GM23248 (cell line): ENCODE results near the gene GPR89B.

Experiments
- EZH2 ChIP-seq: fragments of 200-600 bp; sonication (generic); IDR thresholded peaks from 2 replicates; pipeline ENCODE4 v1.6.1; 2018; ENCODE audit warnings: antibody characterized with exemption, mild to moderate bottlenecking; ENCODE audit not compliant: insufficient read depth, poor library complexity, severe bottlenecking
- EZH2phosphoT487 ChIP-seq: fragments of 200-600 bp; sonication (generic); IDR thresholded peaks from 2 replicates; pipeline ENCODE4 v1.6.1; 2018; ENCODE audit warnings: antibody characterized with exemption, moderate library complexity, mild to moderate bottlenecking, low read depth; ENCODE audit not compliant: insufficient read depth

DNA sequence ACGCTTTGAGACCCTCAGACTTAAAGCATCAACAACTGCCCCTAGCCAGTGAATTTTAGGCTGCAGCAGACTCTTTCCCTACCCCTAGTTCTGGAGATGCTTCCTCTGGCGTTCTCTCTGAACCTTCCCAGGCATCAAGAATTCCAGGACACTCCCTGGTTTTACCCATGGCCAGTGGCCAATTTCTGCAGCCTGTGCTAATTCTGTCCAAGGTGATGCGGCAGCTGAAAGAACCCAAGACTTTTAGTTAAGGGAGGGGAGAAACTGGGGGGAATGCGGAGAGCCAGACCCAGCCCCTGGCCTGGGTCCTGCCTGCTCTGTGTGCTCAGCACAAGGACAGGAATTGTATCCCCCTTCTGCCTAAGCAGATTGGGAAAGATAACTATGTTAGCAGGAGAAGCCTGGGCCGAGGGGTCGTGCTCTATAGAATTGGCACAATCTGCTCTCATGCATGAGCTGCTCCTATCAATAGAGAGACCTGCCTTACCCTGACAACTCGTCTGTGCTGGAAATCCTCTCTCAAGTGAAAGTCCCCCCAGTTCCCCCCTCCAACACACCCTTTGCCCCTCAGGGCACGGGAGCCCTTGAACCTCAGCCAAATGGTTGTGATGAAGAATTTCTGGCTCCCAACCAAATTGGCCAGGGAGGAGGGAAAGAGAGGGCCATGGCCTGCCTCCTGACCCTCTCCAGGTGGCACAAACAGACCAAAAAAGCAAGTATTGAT lies 31.0 kb upstream of the GPR89B start:
- TF ChIP-seq EZH2, result no peak
- no peak for TF ChIP-seq EZH2phosphoT487
